Activated CD8-positive, alpha-beta memory T cell treated with anti-CD3 and anti-CD28 coated beads, Interleukin-2, amount 50 U/mL, for 4 hours (primary cell): Measurements from ENCODE around the gene PTPA.
A peak's percentile ranks its signal among the peaks of the same experiment; 100 is the strongest.

ENCODE experiments used
- DNase-seq: peaks from one replicate; pipeline ENCODE4 v3.0.0-alpha.2; 2020

The PTPA gene

DNA sequence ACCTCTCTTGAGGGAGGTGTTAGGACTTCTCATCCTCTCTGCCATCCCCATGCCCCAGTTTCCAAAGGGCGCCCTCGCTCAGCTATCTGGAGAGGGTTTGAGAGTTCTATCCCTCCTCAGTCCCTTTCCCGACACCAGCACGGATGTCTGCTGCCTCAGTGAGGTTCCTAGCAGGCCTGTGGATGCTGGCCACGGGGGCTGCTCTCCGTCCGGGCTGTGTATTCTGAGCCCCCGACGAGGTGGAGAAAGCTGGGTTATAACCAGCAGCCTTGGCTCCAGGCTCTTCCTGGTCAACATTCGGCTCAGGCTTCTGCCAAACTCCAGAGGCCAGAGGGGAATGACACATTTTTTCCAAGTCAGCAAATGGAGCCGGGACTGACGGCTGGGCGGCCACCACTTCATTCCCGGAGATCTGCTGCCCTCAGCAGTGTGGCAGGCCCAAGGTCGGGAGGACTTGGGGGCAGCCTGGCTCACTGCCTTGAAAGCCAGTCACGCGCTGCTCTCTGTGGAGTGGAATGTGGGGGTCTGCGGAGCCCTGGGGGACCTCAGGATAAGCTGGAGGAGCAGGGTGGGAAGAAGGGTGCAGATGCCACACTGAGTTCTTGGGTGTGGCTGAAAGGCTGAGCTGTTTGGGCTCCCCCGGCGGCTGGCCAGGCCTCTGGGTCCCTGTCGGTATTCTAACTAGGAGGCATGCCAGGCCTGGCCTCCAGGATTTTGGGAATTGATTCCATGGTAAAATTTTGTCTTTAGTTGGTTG is 27.4 kb downstream of the PTPA start:
- DNase-seq, result no peak

DNA sequence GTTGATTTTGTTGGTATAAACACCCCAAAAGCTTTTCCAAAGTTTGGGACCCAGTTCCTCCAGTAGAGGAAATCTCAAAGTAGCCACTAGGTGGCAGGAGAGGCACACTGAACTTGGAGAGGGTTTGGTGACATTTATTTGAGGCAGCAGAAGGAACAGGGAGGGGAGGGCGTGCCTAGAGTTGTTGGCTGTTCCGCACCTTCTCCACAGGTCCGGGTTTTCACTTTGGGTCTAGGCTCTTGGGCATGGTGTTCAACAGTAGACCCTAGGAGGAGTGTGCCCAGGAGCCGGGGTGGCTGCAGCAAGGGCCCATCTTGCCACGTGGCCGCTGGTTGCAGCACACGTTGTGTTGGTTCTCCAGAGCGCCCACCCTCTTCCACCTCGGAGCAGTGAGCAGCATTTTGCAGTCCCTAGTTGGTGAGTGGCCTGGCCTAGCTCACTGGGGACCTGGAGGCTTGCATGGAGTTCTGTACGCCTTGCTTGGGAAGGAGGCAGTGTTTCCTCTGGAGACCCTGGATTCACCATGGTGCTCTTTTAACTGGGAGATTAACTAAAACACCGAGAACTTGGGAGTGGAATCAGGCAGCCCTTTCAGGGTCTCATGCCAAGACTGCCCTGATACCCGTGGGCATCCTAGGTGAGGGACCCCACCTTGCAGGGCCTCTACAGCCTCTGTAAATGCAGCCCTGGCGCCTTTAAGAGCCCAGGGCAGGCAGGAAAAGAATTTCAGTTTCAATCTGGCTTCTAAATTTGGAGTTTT is 28.2 kb downstream of the PTPA start:
- peak; percentile 74 for DNase-seq

DNA sequence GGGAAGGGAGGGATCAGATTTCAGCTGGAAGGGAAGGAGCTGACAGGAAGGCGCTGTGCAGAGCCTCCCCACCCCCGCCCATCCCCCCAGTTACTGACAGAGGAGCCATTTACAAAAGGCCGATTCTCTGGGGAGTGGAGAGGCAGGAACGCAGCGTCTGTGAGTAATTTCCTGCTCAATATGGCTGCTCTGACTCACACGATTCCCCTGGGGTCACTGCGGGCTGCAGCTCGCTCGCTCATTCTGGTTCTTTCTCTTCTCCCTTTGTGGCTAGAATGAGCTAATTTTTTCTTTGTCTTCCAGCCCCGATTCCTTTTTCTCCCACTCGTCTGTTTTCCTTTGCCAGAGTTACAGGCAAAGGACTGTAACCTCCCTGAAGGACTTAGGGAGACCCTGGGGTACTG is 28.8 kb downstream of the PTPA start:
- peak; percentile 77 for DNase-seq

DNA sequence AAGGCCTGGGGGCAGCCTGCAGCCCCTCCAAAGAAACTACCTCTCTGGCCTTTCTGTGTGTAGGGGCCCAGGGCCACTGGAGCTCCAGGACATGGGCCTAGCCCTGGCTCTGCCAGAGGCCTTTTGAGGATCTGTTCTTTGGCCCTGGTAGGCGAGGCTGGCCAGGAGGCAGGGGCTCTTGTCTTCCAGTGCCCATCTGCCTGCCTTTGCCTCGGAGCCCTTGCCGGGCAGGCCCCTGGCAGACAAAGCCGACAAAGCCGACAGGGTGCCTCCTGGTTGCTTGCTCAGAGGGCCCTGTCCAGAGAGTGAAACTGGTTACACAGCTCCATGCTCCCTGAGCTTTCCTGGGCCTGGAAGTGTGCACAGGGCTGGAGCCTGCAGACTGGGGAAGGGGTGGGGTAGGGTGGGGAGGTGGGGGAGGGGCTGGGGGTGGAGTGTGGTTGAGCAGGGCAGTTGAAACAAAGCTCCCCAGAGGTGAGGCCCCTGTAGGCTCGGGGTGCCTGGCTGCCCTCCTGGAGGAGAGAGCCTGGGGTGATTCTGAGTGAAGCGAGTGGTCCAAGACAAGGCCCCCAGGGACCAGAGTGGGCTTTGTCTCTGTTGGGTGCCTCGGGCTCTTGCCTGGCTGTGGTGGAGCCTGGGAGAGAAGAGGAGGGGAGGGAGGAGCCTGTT is 29.3 kb downstream of the PTPA start:
- no peak for DNase-seq

DNA sequence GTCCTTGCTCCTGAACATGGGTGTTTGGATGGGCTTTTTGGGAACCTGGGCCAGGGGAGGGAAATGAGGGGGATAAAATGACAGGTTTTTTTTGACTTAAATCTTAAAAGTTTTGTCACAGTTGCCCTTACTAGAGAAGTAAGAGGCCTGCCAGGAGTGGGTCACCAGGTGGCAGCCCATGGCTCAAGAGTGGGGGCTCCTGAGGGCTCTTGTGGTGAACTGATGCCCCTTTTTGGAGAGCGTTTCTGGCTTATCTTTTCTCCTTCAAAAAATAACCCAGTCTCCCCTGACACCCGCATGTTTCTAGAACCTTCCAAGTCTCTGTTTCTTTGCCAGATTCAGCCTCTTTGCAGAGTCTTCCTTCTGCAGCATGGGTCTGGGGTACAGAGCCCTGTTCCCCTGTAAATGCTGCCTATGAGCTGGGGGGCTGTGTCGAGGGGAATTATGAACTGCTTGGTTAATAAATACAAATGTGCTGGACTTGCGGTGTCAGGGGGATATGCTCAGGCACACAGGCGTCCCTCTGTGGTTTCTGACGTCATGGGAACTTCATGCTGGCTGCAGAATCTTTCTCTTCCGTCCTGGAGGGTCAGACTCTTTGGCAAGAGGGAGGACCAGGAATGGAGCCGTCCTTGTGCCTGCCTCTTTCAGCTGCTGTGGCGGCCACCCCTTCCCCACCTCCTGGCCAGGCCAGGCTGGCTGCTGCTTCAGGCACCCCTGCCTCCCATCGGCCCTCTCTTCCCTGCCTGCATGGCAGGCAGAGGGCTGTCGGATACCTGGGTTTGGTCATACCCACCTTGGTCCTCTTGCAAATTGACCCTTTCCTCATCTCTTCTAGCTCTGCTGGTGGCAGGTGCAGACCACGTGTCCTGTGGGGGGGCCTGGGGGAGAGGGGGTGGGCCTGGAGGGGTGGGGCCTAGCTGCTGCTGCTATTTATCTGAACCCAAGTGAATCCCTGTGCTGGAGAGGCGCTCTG is 30.1 kb downstream of the PTPA start:
- DNase-seq, result no peak

DNA sequence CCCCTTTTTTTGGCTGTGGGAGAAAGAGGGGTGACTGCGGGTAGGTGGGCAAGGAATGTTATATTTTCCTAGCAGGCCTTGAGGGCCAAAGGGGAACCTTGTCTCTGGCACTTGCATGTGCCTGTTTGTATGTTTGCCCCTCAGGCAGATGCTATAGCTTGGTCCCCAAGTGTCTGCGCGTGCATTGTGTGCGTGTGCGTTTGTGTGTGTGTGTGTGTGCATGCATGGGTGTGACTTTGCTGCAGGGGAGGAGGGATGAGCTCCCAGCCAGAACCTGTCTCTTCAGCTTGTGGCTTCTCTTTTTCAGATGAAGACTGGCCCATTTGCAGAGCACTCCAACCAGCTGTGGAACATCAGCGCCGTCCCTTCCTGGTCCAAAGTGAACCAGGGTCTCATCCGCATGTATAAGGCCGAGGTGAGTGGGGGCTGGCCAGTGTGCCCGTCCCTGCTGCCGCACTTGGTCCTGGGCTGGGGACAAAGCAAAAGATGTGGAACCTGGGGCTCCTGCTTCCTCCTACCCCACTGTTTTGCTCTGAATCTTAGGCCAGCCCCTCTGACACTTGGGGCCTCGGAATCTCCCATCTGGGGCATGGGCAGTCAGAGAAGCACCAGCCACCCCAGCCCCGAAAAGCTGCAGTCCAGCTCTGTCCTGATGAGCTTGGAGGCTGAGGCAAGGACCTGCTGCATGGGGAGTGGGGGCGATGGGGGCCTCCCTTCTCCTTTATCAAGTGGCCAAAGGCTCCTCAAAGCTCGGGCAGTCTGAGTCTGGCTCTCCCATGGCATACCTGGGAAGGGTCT is 31.1 kb downstream of the PTPA start:
- no peak for DNase-seq

DNA sequence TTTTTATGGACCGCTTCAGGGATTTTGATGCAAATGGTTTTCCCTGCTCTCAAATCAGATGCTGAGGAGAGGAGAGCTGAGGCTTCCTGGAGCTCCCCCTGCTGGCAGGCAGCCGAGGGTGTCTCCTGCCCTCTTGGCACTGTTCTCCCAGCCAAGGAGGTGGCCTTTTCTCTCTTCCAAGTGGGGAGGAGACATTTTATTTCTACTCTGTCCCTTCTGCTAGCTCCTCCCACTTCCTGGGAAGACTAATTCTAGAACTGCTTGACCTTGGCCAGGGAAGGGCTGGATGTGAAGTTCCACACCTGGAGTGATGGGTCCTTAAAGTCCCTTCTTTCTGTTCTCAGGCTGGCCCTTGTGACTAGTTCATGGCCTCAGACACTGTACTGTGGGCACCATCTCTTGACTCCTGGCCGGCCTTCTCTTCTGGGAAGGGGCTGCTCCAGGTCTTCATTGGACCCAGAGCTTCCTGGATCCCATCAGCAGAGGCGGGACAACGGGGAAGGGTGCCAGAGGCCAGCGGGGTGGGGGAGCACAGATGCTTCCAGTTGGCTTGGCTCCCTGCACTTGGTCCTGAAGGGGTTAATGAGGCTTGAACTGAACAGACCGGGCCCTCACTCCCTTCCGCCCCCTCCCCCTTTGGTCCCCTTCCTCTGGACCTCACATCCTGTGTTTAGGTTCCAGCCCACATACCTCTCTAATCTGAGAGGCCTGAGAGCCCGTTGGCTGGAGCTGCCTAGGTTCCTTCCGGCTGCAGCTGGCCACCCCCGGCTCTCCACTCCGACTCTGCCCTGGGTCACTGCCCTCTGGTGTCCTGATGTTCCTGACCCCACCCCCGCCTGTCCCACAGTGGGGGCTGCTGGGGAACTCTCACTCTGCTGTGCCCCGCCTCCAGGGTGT is 32.1 kb downstream of the PTPA start:
- DNase-seq, result peak; percentile 79

DNA sequence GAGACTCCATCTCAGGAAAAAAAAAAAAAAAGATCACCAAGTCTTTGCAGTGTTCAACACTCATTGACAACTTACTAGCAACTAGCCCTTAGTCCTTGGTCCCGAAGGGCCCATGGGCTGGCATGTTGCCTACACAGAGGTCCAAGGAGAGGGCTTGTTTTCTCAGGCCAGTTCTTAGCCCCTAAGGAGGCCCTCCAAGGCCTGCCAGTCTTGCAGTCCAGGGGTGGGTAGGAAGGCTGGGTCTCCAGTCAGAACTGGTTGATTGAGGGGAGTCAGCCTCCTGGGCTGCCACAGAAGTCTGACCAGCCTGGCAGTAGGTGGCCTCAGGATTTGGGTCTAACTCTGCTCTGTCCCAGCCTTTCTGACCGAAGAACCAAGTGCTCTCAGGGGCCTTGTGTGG is 34.1 kb downstream of the PTPA start:
- no peak for DNase-seq

DNA sequence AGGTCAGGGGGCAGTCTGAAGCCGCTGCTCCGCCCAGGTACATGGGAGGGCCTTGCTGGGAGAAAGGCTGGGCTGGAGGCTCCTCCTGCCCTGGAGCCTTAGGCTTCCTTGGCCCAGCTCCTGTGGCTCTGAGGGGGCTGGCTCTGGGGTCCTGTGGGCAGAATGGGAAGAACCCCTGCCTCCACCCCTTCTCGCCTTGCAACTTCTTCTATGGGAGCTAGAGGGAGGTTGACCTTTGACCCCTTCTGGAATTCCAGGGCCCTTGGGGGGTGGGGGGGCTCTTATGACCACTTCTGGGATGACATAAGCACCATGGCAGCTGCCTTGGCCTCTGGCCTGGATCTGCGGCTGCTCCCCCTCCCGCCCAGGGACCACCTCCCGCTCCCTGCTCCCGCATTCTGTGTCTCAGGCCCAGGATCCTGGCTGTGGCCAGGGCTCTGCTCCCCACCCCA is 34.7 kb downstream of the PTPA start:
- DNase-seq, result no peak

DNA sequence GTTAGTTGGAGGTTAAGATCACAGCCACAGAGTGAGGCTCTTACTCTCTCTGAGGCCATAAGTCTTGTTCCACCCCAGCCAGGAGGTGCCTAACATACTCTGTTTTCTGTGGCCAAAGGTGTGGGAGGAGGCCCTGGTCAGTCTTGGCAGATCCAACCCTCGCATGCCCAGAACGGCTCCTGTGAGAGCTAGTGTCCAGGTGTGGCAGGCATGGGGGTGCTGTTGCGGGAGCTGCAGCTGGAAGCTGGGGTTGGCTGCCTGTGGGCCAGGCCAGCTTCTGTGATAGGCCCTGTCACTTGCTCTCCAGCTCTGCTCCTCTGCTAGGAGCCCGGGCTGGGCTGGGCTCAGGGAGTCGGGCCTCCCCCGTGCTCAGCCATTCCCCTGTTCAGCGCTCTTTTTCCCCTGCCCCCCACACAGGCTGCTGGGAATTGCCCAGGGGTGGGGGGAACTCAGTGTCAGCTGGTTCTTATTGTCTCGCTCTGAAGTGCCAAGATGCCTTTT is 35.3 kb downstream of the PTPA start:
- no peak for DNase-seq

DNA sequence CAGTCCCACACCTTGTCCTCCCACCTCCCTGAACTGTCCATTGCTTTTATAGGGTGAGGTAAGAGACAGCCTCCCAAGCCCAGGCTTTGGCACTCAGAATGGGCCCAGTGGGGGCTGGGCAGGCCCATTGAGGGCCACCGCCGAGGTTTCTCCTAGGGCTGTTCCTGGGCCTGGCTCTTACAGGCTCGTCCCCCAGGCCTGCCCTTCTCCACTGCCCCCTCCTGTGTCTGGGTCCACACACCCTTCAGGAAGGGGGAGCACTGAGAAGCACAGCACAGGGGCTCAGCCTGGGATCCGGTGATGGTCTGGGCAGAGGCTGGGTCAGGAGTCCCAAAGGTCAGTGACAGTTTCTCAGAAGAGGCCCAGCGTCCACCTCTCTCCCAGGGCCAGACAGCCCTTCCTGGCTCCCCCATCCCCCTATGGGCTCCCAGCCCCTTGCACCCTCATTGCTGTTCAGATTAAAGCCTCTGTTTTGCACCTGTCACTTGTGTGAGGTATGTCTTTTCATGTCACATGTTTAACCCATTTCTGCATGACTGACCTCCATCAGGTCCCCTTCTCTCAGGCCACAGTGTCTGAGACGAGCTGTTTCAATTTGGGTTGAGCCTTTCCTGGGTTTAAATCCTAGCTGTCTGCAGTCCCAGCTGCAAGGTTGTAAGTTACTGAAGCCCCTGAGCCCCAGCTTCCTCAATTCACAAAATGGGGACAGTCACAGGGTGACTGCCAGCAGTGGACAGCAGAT is 37.4 kb downstream of the PTPA start:
- DNase-seq, result no peak

DNA sequence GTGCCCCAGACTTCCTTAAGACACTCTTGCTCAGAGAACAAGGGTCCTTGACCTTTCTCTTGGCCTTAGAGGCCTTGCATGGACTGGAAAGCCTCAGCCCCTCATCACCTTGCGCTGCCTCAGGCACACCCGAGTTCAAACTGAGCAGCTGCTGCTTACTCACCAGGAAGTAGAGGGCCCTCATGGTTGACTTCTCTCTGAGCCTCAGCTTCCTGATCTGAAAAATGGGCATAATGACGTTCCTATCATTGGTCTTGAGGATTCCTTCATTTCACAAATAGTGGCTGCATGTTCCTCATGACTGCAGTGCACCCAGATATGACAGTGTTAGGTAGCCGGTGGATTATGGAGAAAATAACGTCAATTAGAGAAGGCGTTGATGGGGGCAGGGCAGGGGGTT is 38.2 kb downstream of the PTPA start:
- no peak for DNase-seq

DNA sequence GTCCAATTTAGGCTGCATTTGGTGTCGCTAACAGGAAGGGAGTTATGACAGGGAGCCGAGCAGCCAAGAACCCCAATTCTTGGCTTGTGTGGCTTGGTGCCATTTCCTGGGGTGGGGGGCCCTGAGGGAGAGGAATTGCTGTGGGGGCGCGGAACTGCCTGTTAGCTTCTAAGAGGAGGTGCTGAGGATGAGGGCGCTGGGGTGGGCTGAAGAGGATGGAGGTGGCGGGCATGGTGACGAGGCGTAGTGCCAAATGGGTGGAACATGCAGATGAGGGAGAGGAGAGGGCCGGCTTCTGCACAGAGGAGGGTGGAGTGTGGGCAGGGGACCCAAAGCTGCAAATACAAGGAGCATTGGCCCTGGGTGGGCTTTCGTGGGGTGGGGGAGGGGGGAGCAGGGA is 38.9 kb downstream of the PTPA start:
- DNase-seq, result no peak

DNA sequence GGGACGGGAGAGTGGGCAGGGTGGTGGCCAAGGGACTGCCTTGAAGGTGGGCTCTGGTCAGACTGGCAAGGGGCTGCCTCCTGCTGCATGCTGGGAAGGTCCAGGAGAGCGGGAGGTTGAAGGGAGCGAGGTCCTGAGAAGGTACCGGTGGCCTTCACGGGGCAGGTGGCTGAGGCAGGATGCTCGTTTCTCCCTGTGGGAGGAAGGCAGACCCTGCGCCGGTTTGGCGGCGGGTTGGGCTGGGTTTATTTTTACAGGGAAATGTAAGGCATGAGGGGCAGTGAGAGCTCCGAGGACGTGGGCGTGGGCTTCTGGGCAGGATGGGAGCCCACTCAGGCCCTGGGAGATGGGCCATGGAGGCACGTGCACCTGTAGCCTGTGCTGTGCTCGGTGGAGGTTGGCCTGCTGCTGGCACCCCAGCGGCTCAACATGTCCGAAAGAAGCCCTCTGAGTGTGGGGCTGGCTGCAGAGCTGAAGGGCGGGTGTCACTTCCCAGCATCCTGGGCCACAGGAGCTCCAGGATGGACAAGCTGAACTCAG is 39.5 kb downstream of the PTPA start:
- DNase-seq, result no peak

DNA sequence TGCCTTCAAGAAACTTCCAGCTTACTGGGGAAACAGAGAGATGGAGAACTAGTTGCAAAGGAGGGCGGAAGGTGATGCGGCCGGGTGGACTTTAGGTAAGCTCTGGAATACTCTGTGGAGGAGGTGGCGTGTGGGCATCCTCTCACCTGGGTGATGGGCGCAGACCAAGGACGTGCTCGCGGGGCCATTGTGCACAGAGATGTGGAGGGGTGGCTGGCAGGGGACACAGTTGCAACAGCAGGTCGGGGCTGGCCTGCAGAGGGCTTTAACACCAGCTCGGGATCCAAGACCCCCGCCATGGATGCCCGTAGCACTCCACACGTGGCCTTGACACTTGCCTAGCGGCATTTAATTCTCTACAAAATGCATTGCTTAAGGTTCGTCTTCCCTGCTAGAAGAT is 40.3 kb downstream of the PTPA start:
- no peak for DNase-seq

DNA sequence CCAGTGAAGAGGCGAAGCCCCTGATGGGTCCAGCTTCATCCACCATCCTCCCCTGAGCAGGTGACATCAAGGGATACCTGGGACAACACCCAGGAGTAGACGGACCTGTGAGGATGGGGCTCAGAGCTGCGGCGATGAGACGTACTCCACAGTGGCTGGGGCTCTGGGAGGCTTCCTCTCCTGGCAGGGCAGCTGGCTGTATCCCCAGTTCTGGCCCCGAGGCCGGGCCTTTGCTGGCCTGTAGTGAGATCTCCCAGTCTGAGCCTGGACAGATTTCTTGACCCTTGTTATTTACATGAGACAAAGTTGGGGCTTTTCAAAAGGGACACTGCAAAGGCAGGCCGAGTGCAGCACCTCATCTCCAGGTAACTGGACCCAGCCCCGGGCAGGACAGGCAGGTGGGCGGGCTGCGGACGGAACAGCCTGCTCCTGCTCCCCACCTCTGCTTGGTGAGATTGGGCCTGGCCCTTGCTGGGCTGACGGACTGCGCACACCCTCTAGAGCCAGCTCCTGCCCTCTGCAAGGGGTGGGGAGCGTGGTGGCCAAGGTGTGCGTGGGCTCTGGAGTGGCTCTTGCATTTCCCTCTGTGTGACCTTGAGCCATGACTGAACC is 43.8 kb downstream of the PTPA start:
- DNase-seq, result no peak

DNA sequence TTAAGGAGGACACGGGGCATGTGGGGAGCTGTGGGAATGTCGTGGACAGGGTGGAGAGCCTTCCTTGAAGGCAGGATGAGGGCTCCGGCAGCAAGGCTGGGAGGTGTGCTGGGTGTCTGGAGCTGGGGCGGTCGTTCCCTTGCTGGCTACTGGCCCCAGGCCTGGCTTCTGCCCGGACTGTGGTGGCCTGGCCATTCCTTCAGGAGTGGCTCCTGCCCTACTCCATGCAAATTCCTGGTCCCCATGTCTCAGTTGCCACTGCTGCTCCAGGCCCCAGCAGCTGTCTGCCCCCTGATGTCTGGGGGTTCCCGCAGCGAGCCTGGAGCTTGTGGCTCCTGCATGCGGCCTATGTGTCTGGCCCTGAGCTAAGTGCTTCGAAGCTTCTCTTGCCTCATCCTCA is 44.9 kb downstream of the PTPA start:
- DNase-seq, result no peak

DNA sequence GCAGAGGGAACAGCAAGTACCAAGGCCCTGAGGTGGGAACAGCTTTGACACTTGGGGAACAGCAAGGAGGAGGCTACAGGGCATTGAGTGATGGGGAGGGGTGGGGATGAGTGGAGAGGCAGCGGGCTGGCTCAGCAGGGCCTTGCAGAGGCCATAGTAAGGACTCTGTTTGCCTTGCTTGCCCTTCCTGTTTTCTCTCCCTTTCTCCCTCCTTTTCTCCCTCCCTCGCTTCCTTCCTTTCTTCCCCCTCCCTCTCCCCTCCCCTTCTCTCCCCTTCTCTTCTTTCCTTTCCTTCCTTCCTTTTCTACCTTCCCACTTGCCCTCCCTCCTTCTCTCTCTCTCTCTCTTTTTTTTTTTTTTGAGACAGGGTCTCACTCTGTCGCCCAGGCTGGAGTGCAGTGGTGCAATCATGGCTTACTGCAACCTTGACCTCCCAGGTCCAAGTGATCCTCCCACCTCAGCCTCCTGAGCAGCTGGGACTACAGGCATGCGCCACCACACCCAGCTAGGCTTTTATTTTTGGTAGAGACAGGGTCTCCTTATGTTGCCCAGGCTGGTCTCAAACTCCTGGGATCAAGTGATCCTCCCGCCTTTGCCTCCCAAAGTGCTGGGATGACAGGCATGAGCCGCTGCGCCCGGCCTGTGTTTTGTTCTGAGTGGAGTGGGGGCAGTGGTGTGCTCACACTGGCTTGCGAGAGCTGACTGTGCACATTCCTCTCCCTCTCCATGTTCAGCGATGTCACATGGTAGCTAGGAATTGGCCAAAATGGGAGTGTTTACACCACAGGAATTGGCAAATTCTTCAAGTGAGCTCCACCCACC is 49.7 kb downstream of the PTPA start:
- DNase-seq, result no peak
